MM.1S (cell line): Measurements from ENCODE around the gene SGCG.

Experiments
- EZH2 ChIP-seq: fragments of 300-600 bp; sonication (generic); optimal IDR thresholded peaks from 2 replicates; pipeline ENCODE3; 2017; ENCODE audit warnings: low read depth, mild to moderate bottlenecking, antibody characterized with exemption, low read length, mixed read lengths
- TF ChIP-seq, protein P1 (sequence below): fragments of 300-600 bp; sonication (generic); IDR thresholded peaks from 2 replicates; pipeline ENCODE4 v1.5.1; 2016; ENCODE audit warnings: antibody characterized with exemption, low read length, mixed read lengths

GRCh38 chr13:23203516-23203915, 22.7 kb downstream of the SGCG start:
- TF ChIP-seq, protein P1, sequence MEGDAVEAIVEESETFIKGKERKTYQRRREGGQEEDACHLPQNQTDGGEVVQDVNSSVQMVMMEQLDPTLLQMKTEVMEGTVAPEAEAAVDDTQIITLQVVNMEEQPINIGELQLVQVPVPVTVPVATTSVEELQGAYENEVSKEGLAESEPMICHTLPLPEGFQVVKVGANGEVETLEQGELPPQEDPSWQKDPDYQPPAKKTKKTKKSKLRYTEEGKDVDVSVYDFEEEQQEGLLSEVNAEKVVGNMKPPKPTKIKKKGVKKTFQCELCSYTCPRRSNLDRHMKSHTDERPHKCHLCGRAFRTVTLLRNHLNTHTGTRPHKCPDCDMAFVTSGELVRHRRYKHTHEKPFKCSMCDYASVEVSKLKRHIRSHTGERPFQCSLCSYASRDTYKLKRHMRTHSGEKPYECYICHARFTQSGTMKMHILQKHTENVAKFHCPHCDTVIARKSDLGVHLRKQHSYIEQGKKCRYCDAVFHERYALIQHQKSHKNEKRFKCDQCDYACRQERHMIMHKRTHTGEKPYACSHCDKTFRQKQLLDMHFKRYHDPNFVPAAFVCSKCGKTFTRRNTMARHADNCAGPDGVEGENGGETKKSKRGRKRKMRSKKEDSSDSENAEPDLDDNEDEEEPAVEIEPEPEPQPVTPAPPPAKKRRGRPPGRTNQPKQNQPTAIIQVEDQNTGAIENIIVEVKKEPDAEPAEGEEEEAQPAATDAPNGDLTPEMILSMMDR: no peak
- no peak for TF ChIP-seq EZH2
